GM12891 (cell line): ENCODE results near the gene HTATIP2.
"Not testable (repeated sequence)": the region's sequence is repeated elsewhere in the genome, so short reads cannot be mapped to it uniquely, and the experiment has no call there.

ENCODE experiments used
- DNase-seq: peaks from one replicate; pipeline ENCODE4 v3.0.0; 2011; ENCODE audit warnings: low spot score; ENCODE audit not compliant: insufficient read length
- FAIRE-seq: peaks from 2 replicates; lab custom pipeline; 2011; peaks lifted over from hg19 to GRCh38; lab: Jason Lieb, UNC
- PAX5 ChIP-seq: IDR thresholded peaks from 2 replicates; pipeline ENCODE4 v1.6.1; 2011; ENCODE audit warnings: low read length, moderate library complexity, mild to moderate bottlenecking; ENCODE audit not compliant: insufficient read depth, severe bottlenecking
- POLR2A ChIP-seq: IDR thresholded peaks from 2 replicates; pipeline ENCODE4 v1.6.1; 2011; ENCODE audit warnings: low read depth, low read length, control low read depth
- POLR2AphosphoS5 ChIP-seq: IDR thresholded peaks from 2 replicates; pipeline ENCODE4 v1.6.1; 2011; ENCODE audit warnings: low read depth, low read length, control low read depth
- POU2F2 ChIP-seq: IDR thresholded peaks from 2 replicates; pipeline ENCODE4 v1.6.1; 2011; ENCODE audit warnings: low read depth, mild to moderate bottlenecking, control low read depth, low read length, moderate library complexity
- SPI1 ChIP-seq: IDR thresholded peaks from 2 replicates; pipeline ENCODE4 v1.6.1; 2011; ENCODE audit warnings: low read depth, low read length, control low read depth
- TAF1 ChIP-seq: IDR thresholded peaks from 2 replicates; pipeline ENCODE4 v1.6.1; 2011; ENCODE audit warnings: low read depth, low read length, control low read depth

Gene HTATIP2

DNA sequence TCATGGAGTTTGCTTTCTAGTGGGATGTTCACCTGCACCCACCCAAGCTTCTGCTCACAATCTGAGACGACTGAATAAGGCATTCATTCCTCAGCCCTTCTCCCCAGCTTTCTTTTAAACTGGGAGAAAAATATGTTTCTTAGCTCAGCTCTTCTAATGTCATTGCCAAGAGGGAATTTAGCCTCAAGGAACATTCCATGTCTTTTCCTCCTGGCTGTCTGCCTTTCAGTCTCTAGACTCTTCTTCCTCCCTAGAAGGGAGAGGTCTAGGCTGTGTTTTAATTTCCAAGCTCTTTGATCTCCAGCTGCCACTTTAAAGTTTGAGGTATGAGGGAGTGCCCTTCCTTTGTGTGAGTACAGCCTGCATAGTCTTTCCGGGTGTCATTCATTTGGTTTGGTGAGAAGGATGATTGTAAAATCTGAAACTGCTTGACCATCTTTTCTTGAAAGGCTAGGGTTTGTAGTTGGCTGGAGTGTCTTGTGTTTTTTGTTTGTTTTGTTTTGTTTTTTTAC, 11.7 kb upstream of the HTATIP2 start:
- DNase-seq (no peak), FAIRE-seq (no peak)
- TF ChIP-seq POU2F2 (no peak), TAF1 (no peak)

- FAIRE-seq (peak; percentile 81), DNase-seq (no peak)
- TF ChIP-seq PAX5 (no peak), SPI1 (no peak), POLR2A (no peak), POU2F2 (no peak), TAF1 (no peak), POLR2AphosphoS5 (no peak)
These were observed 9.6 kb upstream of the HTATIP2 start for GRCh38 chr11:20353829-20354434.

DNA sequence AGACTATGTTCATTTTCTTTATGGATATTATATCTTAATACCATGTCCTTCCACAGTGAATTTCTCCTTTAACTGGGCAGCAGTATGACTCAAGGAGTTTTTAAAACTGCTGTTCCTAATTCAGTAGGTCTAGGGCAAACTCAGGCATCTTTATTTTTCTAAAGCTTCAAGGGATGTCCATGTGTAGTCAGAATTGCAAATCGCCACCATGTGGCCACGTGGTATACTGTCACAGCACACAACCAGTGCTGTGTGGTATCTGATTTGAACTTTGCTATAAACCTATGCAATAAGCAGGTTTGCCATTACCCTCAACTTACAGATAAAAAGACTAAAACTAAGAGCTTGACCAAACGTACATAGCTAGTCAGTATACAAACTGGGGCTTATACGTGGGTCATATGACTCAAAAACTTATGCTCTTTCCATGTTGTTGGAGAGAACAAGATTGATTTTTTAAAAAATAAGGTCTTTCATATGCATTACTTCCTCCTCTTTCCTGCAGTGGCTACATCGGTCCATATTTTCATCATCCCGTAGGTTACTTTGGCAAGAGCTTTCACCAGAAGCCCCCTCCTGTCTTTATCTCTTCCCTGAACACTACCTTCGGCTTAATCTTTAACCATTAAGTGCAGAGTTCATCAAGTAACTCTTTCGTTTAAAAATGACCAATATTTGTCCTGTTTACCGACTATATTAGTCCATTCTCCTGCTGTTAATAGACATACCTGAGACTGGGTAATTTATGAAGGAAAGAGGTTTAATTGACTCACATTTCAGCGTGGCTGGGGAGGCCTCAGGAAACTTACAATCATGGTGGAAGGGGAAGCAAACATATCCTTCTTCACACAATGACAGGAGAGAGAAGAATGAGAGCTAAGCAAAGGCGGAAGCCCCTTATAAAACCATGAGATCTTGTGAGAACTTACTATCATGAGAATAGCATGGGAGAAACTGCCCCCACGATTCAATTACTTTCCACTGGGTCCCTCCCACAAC, 8.0 kb upstream of the HTATIP2 start:
- DNase-seq (no peak), FAIRE-seq (peak; percentile 87)
- TF ChIP-seq POLR2A (no peak), TAF1 (no peak), POU2F2 (no peak), PAX5 (no peak), POLR2AphosphoS5 (no peak), SPI1 (no peak)

- FAIRE-seq, result no peak
- TF ChIP-seq POLR2AphosphoS5, result no peak
- TF ChIP-seq SPI1, result no peak
- no peak for TF ChIP-seq TAF1
- no peak for TF ChIP-seq POLR2A
- no peak for TF ChIP-seq POU2F2
- TF ChIP-seq PAX5, result no peak
These were observed 6.4 kb upstream of the HTATIP2 start for GRCh38 chr11:20357150-20357549.

GRCh38 chr11:20360650-20361049, 2.9 kb upstream of the HTATIP2 start:
- no peak for TF ChIP-seq POLR2A
- TF ChIP-seq PAX5, result no peak
- TF ChIP-seq SPI1, result no peak
- FAIRE-seq, result no peak
- no peak for DNase-seq

More at GRCh38 chr11:20357150-20357549, 6.4 kb upstream of the HTATIP2 start:
- DNase-seq, result no peak

GRCh38 chr11:20362481-20362880, 1.0 kb upstream of the HTATIP2 start:
- DNase-seq (no peak), FAIRE-seq (no peak)
- TF ChIP-seq TAF1, result no peak
- no peak for TF ChIP-seq POLR2AphosphoS5
- no peak for TF ChIP-seq SPI1
- TF ChIP-seq PAX5, result no peak
- TF ChIP-seq POU2F2, result no peak
- TF ChIP-seq POLR2A, result no peak

DNA sequence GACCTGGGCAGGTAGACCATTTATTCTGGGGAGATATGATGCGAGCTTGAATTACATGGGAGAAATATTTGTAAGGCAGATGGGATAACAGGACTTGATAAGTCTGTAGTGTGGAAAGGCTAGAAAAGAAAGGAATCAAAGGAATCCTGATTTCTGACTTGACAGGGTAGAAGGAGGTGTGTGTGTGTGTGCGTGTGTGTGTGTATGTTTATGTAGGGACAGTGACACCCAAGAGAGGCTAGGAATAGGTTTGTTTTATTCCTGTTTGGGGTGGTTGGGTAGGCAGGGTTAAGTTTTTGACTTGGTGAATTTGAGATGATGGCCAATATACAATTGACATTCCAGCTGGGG, 390 bp upstream of the HTATIP2 start:
- peak; percentile 13 for FAIRE-seq
- DNase-seq, result no peak
- TF ChIP-seq TAF1, result no peak
- no peak for TF ChIP-seq POLR2AphosphoS5
- TF ChIP-seq POLR2A, result no peak
- TF ChIP-seq SPI1, result no peak
- TF ChIP-seq PAX5, result no peak
- no peak for TF ChIP-seq POU2F2

GRCh38 chr11:20364341-20364792, 853 bp downstream of the HTATIP2 start:
- no peak for DNase-seq
- no peak for TF ChIP-seq SPI1
- no peak for TF ChIP-seq POLR2AphosphoS5
- TF ChIP-seq POLR2A, result no peak
- TF ChIP-seq TAF1, result no peak
- no peak for TF ChIP-seq PAX5
- no peak for TF ChIP-seq POU2F2
- FAIRE-seq, result no peak

- not testable (repeated sequence) for FAIRE-seq, DNase-seq
These were observed 2.0 kb downstream of the HTATIP2 start for GRCh38 chr11:20365465-20365864.
